Astrocyte of the spinal cord (primary cell): ENCODE results near the gene FBH1.

ENCODE experiments used
- DNase-seq: peaks from one replicate; pipeline ENCODE4 v3.0.0; 2011; ENCODE audit warnings: low read depth, low spot score
- H3K4me3 ChIP-seq: 2 replicates; pipeline ENCODE4 v1.5.1; 2011; ENCODE audit warnings: low read depth, mild to moderate bottlenecking, low read length, moderate library complexity
- CTCF ChIP-seq: IDR thresholded peaks from 2 replicates; pipeline ENCODE4 v1.5.1; 2012; ENCODE audit warnings: low read depth, mild to moderate bottlenecking, low read length, inconsistent platforms
- in situ Hi-C: cut with HindIII; loops from 2 replicates; pipeline ENCODE4 v1.10.0; 2017; ENCODE audit warnings: low sequenced_read_pairs

FBH1 gene

GRCh38 chr10:5971315-5971832 lies 81.3 kb downstream of the FBH1 start:
- no peak overlapping the region for H3K4me3 ChIP-seq
- DNase-seq = peak; percentile 8
- no peak for TF ChIP-seq CTCF
- in situ Hi-C loops = no loop called here

GRCh38 chr10:5971886-5972285 lies 81.8 kb downstream of the FBH1 start:
- H3K4me3 ChIP-seq = no peak overlapping the region
- no peak for TF ChIP-seq CTCF
- DNase-seq = no peak
- in situ Hi-C loops = no loop called here

GRCh38 chr10:5973069-5973468 lies 83.0 kb downstream of the FBH1 start:
- TF ChIP-seq CTCF = no peak
- no peak overlapping the region for H3K4me3 ChIP-seq
- in situ Hi-C loops = no loop called here
- DNase-seq = no peak

GRCh38 chr10:5975641-5976473 lies 85.8 kb downstream of the FBH1 start:
- H3K4me3 ChIP-seq = peak overlapping the region; percentile 63
- in situ Hi-C loops = no loop called here
- TF ChIP-seq CTCF = no peak
- DNase-seq = no peak

GRCh38 chr10:5976512-5977470 lies 86.7 kb downstream of the FBH1 start:
- DNase-seq = peak; percentile 37
- TF ChIP-seq CTCF = no peak
- in situ Hi-C loops = no loop called here
- peak overlapping the region; percentile 63 for H3K4me3 ChIP-seq

GRCh38 chr10:5977471-5978229 lies 87.6 kb downstream of the FBH1 start, which contains the start of gene IL15RA:
Gene IL15RA (minus strand): TSS chr10:5977543. CDS start chr10:5977492, 51 bp downstream.
- no peak for TF ChIP-seq CTCF
- DNase-seq = peak; percentile 61
- in situ Hi-C loops = no loop called here
- peak within 1 kb of the TSS; percentile 63 for H3K4me3 ChIP-seq
